ENCODE measurements around the gene NUDT13.

NUDT13 gene

GRCh38 chr10:73167783-73168464, 57.7 kb downstream of the NUDT13 start, which contains the start of the genes ECD and FAM149B1:
ECD (minus strand) TSS chr10:73168008; CDS start chr10:73163937, 4,071 bp downstream.
FAM149B1 (plus strand) TSS chr10:73168119; CDS start chr10:73168340, 221 bp downstream.
- DNase-seq = peak; percentile 83 to 94 (median 89)

- DNase-seq = no peak
These were observed 58.2 kb downstream of the NUDT13 start for GRCh38 chr10:73168465-73168803.

GRCh38 chr10:73169320-73169719, 59.1 kb downstream of the NUDT13 start:
- DNase-seq = no peak

- no peak for DNase-seq
These were observed 62.6 kb downstream of the NUDT13 start for GRCh38 chr10:73172867-73173266.

GRCh38 chr10:73174148-73174925, 64.1 kb downstream of the NUDT13 start:
- no peak for DNase-seq
